GM12874 (cell line): ENCODE measurements around the gene COX19.

Source experiments
- CTCF ChIP-seq: IDR thresholded peaks from 2 replicates; pipeline ENCODE4 v1.5.1; 2011; ENCODE audit warnings: low read depth, mild to moderate bottlenecking, control low read depth, low read length, moderate library complexity; ENCODE audit not compliant: insufficient read depth

Gene COX19

GRCh38 chr7:974820-975681, at the start of gene COX19:
COX19 (minus strand) TSS chr7:975549; CDS start chr7:975509, 40 bp downstream.
- TF ChIP-seq CTCF: no peak

- TF ChIP-seq CTCF: no peak
Observed at GRCh38 chr7:1024331-1024841, 49.0 kb upstream of the COX19 start.

- no peak for TF ChIP-seq CTCF
Observed at GRCh38 chr7:1022801-1023465, 47.6 kb upstream of the COX19 start.

- no peak for TF ChIP-seq CTCF
Observed at GRCh38 chr7:1022356-1022755, 47.0 kb upstream of the COX19 start.

GRCh38 chr7:1021931-1022330, 46.6 kb upstream of the COX19 start:
- no peak for TF ChIP-seq CTCF

GRCh38 chr7:1021366-1021765, 46.0 kb upstream of the COX19 start:
- no peak for TF ChIP-seq CTCF

GRCh38 chr7:1020849-1021251, 45.5 kb upstream of the COX19 start:
- 0 out of 2 replicates have a peak, but pooled peaks have one; percentile 11 for TF ChIP-seq CTCF
